Bronchial epithelial cell (primary cell): Measurements from ENCODE around the gene RFX4. TPM values are rescaled to one million over a fixed set of nuclear protein-coding genes. Genes with fewer than 3 reads are reported as not detected.

Experiments used
- DNase-seq: peaks from one replicate; pipeline ENCODE4 v3.0.0-alpha.2; 2010; ENCODE audit warnings: low read depth
- FAIRE-seq: peaks from 2 replicates; lab custom pipeline; 2011; peaks lifted over from hg19 to GRCh38; lab: Jason Lieb, UNC
- H3K27me3 ChIP-seq: 2 replicates; pipeline ENCODE4 v1.5.1; 2011; ENCODE audit warnings: low read length; ENCODE audit not compliant: control insufficient read depth, insufficient read depth
- H3K36me3 ChIP-seq: 2 replicates; pipeline ENCODE4 v1.5.1; 2011; ENCODE audit warnings: low read length; ENCODE audit not compliant: control insufficient read depth, insufficient read depth
- H3K4me3 ChIP-seq: 2 replicates; pipeline ENCODE4 v1.5.1; 2011; ENCODE audit warnings: mild to moderate bottlenecking, low read depth, low read length, control low read depth
- CTCF ChIP-seq: IDR thresholded peaks from 2 replicates; pipeline ENCODE4 v1.5.1; 2011; ENCODE audit warnings: mild to moderate bottlenecking, moderate library complexity, low read length, control low read depth, inconsistent platforms; ENCODE audit not compliant: insufficient read depth, severe bottlenecking
- total RNA-seq: library from RNA; depleted of rRNA; stranded (reverse); fragments of >200 nt; gene quantifications from 2 replicates; pipeline ENCODE4 v1.2.1, GENCODE V29; 2014

The RFX4 gene
- total RNA-seq, 1 donor from 2014 or later: not detected

- H3K36me3 ChIP-seq: no peaks in the 10 kb centered on the region
- no peak for FAIRE-seq
- no peak for TF ChIP-seq CTCF
- no peaks in the 10 kb centered on the region for H3K27me3 ChIP-seq
- no peak for DNase-seq
- H3K4me3 ChIP-seq: no peak overlapping the region
These were observed 16.0 kb upstream of the RFX4 start for GRCh38 chr12:106566771-106567170.

GRCh38 chr12:106573239-106573638 lies 9.6 kb upstream of the RFX4 start:
- DNase-seq (no peak), FAIRE-seq (no peak)
- TF ChIP-seq CTCF: no peak
- H3K27me3 ChIP-seq: no peaks in the 10 kb centered on the region
- H3K36me3 ChIP-seq: no peaks in the 10 kb centered on the region
- no peak overlapping the region for H3K4me3 ChIP-seq

GRCh38 chr12:106576848-106577247 lies 6.0 kb upstream of the RFX4 start:
- FAIRE-seq: no peak
- Histone ChIP-seq H3K4me3 (no peak overlapping the region), H3K27me3 (peaks cover 16% of the 10 kb centered on the region), H3K36me3 (no peaks in the 10 kb centered on the region)
- DNase-seq: no peak
- no peak for TF ChIP-seq CTCF

GRCh38 chr12:106580671-106581508 lies 1.9 kb upstream of the RFX4 start:
- no peaks in the 10 kb centered on the region for H3K36me3 ChIP-seq
- H3K4me3 ChIP-seq: no peak overlapping the region
- peaks cover 49% of the 10 kb centered on the region for H3K27me3 ChIP-seq
- no peak for TF ChIP-seq CTCF
- no peak for DNase-seq
- FAIRE-seq: no peak

GRCh38 chr12:106581543-106582248 lies 1.1 kb upstream of the RFX4 start:
- no peaks in the 10 kb centered on the region for H3K36me3 ChIP-seq
- peaks cover 57% of the 10 kb centered on the region for H3K27me3 ChIP-seq
- H3K4me3 ChIP-seq: no peak overlapping the region
- no peak for DNase-seq
- no peak for TF ChIP-seq CTCF
- FAIRE-seq: no peak

- Histone ChIP-seq H3K4me3 (no peak overlapping the region), H3K36me3 (no peaks in the 10 kb centered on the region), H3K27me3 (peaks cover 61% of the 10 kb centered on the region)
- no peak for TF ChIP-seq CTCF
- no peak for FAIRE-seq
- DNase-seq: no peak
These were observed 584 bp upstream of the RFX4 start for GRCh38 chr12:106582249-106582591.
